ENCODE measurements around the gene NINJ1.
A peak's percentile ranks its signal among the peaks of the same experiment; 100 is the strongest.

NINJ1 gene

DNA sequence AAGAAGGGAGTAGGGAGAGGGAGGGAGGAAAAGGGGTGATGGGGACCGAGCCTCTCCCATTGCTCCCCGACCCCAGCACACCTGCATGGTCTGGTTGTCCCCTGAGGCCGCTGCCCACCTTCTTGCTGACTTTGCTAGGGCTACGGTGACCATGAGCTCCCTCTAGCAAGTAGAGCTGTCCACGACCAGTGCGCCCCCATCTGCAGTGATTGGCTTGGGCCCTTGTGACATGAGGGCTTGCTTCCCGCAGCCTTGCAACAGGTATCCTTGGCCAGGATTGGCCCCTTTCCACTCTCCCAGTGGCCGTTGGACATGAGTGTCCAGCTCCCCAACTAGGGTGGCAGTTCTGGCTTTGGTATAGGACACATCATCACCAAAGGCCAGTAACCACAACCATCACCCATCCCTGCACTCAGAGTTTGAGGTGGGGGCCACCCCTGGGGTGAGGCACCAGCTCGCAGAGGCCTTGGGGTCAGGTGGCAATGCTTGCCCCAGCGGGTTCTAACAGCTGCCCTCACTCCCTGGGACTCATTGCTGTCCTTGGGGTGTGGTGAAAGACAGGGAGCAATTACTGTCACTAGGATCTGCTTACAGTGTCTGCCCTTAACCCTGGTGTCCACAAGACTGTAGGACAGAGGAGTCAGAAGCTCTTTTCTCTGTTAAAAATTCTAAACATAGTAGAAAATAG lies 17.2 kb upstream of the NINJ1 start:
- Histone ChIP-seq H2BK120ac (ENCODE audit: low read depth, low read length) (no peak overlapping the region), H3K4ac (ENCODE audit: low read depth in 1 of 2, low read length in 2 of 2) (no peak overlapping the region), H2BK5ac (ENCODE audit: low read depth, low read length, poor library complexity, severe bottlenecking) (no peak overlapping the region), H3K4me1 (ENCODE audit: control insufficient read depth, insufficient read depth, low read depth, low read length) (no peaks in the 10 kb centered on the region), H3K9ac (ENCODE audit: low read length) (no peak overlapping the region), H3K14ac (ENCODE audit: low read length in 2 of 2) (peak overlapping the region in 1 of 2 experiments; percentile 38), H3K4me2 (ENCODE audit: low read length, poor library complexity, severe bottlenecking) (no peak overlapping the region), H3K18ac (ENCODE audit: low read depth in 1 of 2, low read length in 2 of 2) (no peak overlapping the region), H2AFZ (ENCODE audit: low read depth, low read length) (no peak overlapping the region), H3K27me3 (ENCODE audit: control insufficient read depth in 1 of 2, insufficient read depth in 1 of 2, low read length in 2 of 2) (no peaks in the 10 kb centered on the region), H3K79me1 (replicated peaks; ENCODE audit: low read length, poor library complexity, severe bottlenecking) (no peaks in the 10 kb centered on the region), H3K36me3 (ENCODE audit: control insufficient read depth in 1 of 2, insufficient read depth in 2 of 2, low read depth in 1 of 2, low read length in 2 of 2) (no peaks in the 10 kb centered on the region), H3K9me3 (ENCODE audit: control insufficient read depth, low read length) (no peaks in the 10 kb centered on the region), H3K23ac (ENCODE audit: low read length in 2 of 2) (no peak overlapping the region), H2AK5ac (ENCODE audit: low read length, severe bottlenecking) (no peak overlapping the region), H2BK12ac (ENCODE audit: low read length in 2 of 2) (no peak overlapping the region), H4K91ac (ENCODE audit: low read length) (peak overlapping the region; percentile 24), H3K4me3 (ENCODE audit: insufficient read depth in 1 of 2, low read depth in 1 of 2, low read length in 2 of 2) (no peak overlapping the region), H3K27ac (ENCODE audit: low read length, poor library complexity, severe bottlenecking) (no peak overlapping the region), H2BK15ac (ENCODE audit: low read depth, poor library complexity, severe bottlenecking) (no peak overlapping the region), H4K8ac (ENCODE audit: low read length) (no peak overlapping the region)
- DNase-seq: no peak
- WGBS: 78% methylated on average over 10 of the region's 10 CpGs

DNA sequence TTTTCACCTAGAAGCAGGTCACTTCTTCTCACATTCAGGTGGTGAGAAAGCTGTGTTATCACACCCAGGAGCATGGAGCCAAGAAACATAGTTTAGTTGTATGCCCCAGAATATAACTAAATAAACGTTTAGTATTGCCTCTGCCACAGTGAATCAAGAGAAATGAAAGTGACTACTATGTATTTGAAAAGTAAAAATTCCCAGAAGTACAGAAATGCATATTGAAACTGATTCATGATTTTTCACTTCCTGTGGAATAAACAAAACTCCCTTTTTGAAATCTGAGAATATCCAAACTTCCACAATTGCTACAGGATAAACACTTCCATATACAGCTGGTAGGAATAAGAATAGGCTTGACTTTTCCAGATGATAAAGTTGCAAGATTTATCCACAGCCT lies 15.3 kb upstream of the NINJ1 start:
- Histone ChIP-seq H2BK5ac (ENCODE audit: low read depth, low read length, poor library complexity, severe bottlenecking) (no peak overlapping the region), H2AFZ (ENCODE audit: low read depth, low read length) (no peak overlapping the region), H3K23ac (ENCODE audit: low read length in 2 of 2) (no peak overlapping the region), H3K18ac (ENCODE audit: low read depth in 1 of 2, low read length in 2 of 2) (no peak overlapping the region), H4K8ac (ENCODE audit: low read length) (no peak overlapping the region), H2BK12ac (ENCODE audit: low read length in 2 of 2) (no peak overlapping the region), H2BK15ac (ENCODE audit: low read depth, poor library complexity, severe bottlenecking) (no peak overlapping the region), H3K36me3 (ENCODE audit: control insufficient read depth in 1 of 2, insufficient read depth in 2 of 2, low read depth in 1 of 2, low read length in 2 of 2) (no peaks in the 10 kb centered on the region), H3K4ac (ENCODE audit: low read depth in 1 of 2, low read length in 2 of 2) (no peak overlapping the region), H3K4me1 (ENCODE audit: control insufficient read depth, insufficient read depth, low read depth, low read length) (no peaks in the 10 kb centered on the region), H3K9me3 (ENCODE audit: control insufficient read depth, low read length) (no peaks in the 10 kb centered on the region), H3K9ac (ENCODE audit: low read length) (peak overlapping the region; percentile 13), H3K27me3 (ENCODE audit: control insufficient read depth in 1 of 2, insufficient read depth in 1 of 2, low read length in 2 of 2) (no peaks in the 10 kb centered on the region), H3K27ac (ENCODE audit: low read length, poor library complexity, severe bottlenecking) (no peak overlapping the region), H3K4me2 (ENCODE audit: low read length, poor library complexity, severe bottlenecking) (no peak overlapping the region), H2AK5ac (ENCODE audit: low read length, severe bottlenecking) (no peak overlapping the region), H3K79me1 (replicated peaks; ENCODE audit: low read length, poor library complexity, severe bottlenecking) (no peaks in the 10 kb centered on the region), H4K91ac (ENCODE audit: low read length) (no peak overlapping the region), H3K4me3 (ENCODE audit: insufficient read depth in 1 of 2, low read depth in 1 of 2, low read length in 2 of 2) (no peak overlapping the region), H2BK120ac (ENCODE audit: low read depth, low read length) (no peak overlapping the region), H3K14ac (ENCODE audit: low read length in 2 of 2) (no peak overlapping the region)
- peak; percentile 59 for DNase-seq
- no CpG with 5 or more reads among the region's 1 CpG for WGBS

DNA sequence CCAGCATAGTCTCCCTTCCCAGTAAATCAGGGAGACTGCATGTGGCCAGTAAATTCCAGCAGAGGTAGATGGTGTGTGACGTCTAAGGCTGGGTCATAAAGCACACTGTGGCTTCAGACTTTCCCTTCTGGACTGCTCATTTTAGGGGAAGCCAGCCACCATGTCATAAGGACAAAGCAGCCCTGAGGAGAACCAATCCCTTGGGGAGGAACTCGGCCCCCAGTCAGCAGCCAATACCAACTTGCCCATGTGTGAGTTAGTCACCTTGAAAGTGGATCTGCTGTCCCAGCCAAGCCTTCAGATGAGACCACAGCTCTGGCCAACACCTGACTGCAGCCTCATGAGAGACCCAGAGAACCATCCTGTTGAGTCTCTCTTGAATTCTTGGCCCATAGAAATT lies 14.7 kb upstream of the NINJ1 start:
- Histone ChIP-seq H3K4me2 (ENCODE audit: low read length, poor library complexity, severe bottlenecking) (no peak overlapping the region), H3K14ac (ENCODE audit: low read length in 2 of 2) (no peak overlapping the region), H3K27ac (ENCODE audit: low read length, poor library complexity, severe bottlenecking) (no peak overlapping the region), H2AFZ (ENCODE audit: low read depth, low read length) (no peak overlapping the region), H3K9ac (ENCODE audit: low read length) (no peak overlapping the region), H3K4ac (ENCODE audit: low read depth in 1 of 2, low read length in 2 of 2) (no peak overlapping the region), H3K4me1 (ENCODE audit: control insufficient read depth, insufficient read depth, low read depth, low read length) (peaks cover 4% of the 10 kb centered on the region), H3K79me1 (replicated peaks; ENCODE audit: low read length, poor library complexity, severe bottlenecking) (no peaks in the 10 kb centered on the region), H3K36me3 (ENCODE audit: control insufficient read depth in 1 of 2, insufficient read depth in 2 of 2, low read depth in 1 of 2, low read length in 2 of 2) (no peaks in the 10 kb centered on the region), H2AK5ac (ENCODE audit: low read length, severe bottlenecking) (no peak overlapping the region), H2BK5ac (ENCODE audit: low read depth, low read length, poor library complexity, severe bottlenecking) (no peak overlapping the region), H3K18ac (ENCODE audit: low read depth in 1 of 2, low read length in 2 of 2) (no peak overlapping the region), H2BK12ac (ENCODE audit: low read length in 2 of 2) (no peak overlapping the region), H4K91ac (ENCODE audit: low read length) (no peak overlapping the region), H2BK15ac (ENCODE audit: low read depth, poor library complexity, severe bottlenecking) (no peak overlapping the region), H3K27me3 (ENCODE audit: control insufficient read depth in 1 of 2, insufficient read depth in 1 of 2, low read length in 2 of 2) (no peaks in the 10 kb centered on the region), H4K8ac (ENCODE audit: low read length) (no peak overlapping the region), H3K23ac (ENCODE audit: low read length in 2 of 2) (no peak overlapping the region), H2BK120ac (ENCODE audit: low read depth, low read length) (no peak overlapping the region), H3K9me3 (ENCODE audit: control insufficient read depth, low read length) (no peaks in the 10 kb centered on the region), H3K4me3 (ENCODE audit: insufficient read depth in 1 of 2, low read depth in 1 of 2, low read length in 2 of 2) (no peak overlapping the region)
- WGBS: 86% methylated on average over 2 of the region's 2 CpGs
- DNase-seq: no peak

DNA sequence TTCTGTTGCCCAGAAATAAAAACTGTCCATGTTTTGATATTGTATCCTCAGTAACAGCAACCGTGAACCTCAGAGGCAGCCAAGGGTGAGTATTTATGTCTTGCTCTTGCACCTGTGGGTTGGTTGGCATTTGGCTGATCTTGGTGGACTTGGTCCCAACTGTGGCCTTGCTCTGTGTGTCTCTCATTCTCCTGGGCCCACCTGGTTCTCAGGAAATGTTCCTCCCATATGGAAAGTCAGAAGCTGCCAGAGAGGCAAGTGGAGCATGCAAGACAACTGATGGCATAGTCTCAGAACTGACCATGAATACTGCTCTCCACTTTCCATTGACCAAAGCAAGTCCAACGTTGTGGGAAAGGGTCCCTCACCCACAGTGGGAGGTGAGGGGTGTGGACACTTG lies 13.6 kb upstream of the NINJ1 start:
- no peak for DNase-seq
- Histone ChIP-seq H3K27me3 (ENCODE audit: control insufficient read depth in 1 of 2, insufficient read depth in 1 of 2, low read length in 2 of 2) (no peaks in the 10 kb centered on the region), H3K36me3 (ENCODE audit: control insufficient read depth in 1 of 2, insufficient read depth in 2 of 2, low read depth in 1 of 2, low read length in 2 of 2) (no peaks in the 10 kb centered on the region), H3K23ac (ENCODE audit: low read length in 2 of 2) (no peak overlapping the region), H3K4ac (ENCODE audit: low read depth in 1 of 2, low read length in 2 of 2) (no peak overlapping the region), H2BK12ac (ENCODE audit: low read length in 2 of 2) (no peak overlapping the region), H4K91ac (ENCODE audit: low read length) (no peak overlapping the region), H3K4me1 (ENCODE audit: control insufficient read depth, insufficient read depth, low read depth, low read length) (peaks cover 4% of the 10 kb centered on the region), H2BK15ac (ENCODE audit: low read depth, poor library complexity, severe bottlenecking) (no peak overlapping the region), H3K4me3 (ENCODE audit: insufficient read depth in 1 of 2, low read depth in 1 of 2, low read length in 2 of 2) (no peak overlapping the region), H3K9me3 (ENCODE audit: control insufficient read depth, low read length) (no peaks in the 10 kb centered on the region), H2AK5ac (ENCODE audit: low read length, severe bottlenecking) (no peak overlapping the region), H2BK5ac (ENCODE audit: low read depth, low read length, poor library complexity, severe bottlenecking) (no peak overlapping the region), H2BK120ac (ENCODE audit: low read depth, low read length) (no peak overlapping the region), H3K79me1 (replicated peaks; ENCODE audit: low read length, poor library complexity, severe bottlenecking) (no peaks in the 10 kb centered on the region), H2AFZ (ENCODE audit: low read depth, low read length) (no peak overlapping the region), H3K18ac (ENCODE audit: low read depth in 1 of 2, low read length in 2 of 2) (no peak overlapping the region), H3K27ac (ENCODE audit: low read length, poor library complexity, severe bottlenecking) (no peak overlapping the region), H3K9ac (ENCODE audit: low read length) (no peak overlapping the region), H4K8ac (ENCODE audit: low read length) (no peak overlapping the region), H3K4me2 (ENCODE audit: low read length, poor library complexity, severe bottlenecking) (no peak overlapping the region), H3K14ac (ENCODE audit: low read length in 2 of 2) (no peak overlapping the region)
- 60% methylated on average over 2 of the region's 2 CpGs for WGBS
